ENCODE data around the gene RAP2B. TPM values are rescaled to one million over a fixed set of nuclear protein-coding genes. Genes with fewer than 3 reads are reported as not detected.

The RAP2B gene
- total and polyA plus RNA-seq, 2 of the 13 experiments (the other 11 are each of a cell fraction or from before 2014, with no cell fraction given): 6.4 to 7.1 TPM

DNA sequence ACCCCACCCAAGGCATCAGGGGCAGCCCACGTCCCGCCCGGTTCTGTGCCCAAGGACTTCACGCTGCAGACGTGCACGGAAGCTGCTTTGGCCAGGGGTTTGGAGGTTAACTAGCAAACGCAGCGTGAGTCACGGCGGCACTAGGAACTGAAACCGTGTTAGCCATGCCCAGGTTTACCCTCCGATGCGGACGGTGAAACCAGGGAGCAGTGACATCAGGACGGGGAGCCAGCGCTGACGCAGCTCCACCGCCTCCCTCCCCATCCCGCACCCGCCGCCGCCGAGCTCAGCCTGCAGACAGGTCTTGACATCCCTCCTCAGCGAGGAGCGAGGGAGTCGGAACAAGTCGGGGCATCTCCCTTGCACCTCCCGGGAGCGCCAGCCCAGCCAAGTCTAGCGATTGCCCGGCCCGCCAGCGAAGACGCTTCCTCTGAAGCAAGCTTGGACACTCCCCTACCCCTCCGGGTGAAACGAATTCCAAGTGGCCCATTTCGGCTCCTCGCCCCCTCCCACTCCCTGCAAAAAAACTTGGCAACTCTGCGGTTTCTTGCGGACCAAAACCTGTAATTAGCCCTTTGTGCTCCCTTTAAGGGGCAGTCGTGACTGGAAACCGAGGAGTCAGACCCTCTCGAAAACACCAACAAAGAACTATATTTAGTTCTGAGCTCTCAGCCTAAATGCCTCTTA lies 1.4 kb upstream of the RAP2B start (continued):
- TF ChIP-seq, protein P1, sequence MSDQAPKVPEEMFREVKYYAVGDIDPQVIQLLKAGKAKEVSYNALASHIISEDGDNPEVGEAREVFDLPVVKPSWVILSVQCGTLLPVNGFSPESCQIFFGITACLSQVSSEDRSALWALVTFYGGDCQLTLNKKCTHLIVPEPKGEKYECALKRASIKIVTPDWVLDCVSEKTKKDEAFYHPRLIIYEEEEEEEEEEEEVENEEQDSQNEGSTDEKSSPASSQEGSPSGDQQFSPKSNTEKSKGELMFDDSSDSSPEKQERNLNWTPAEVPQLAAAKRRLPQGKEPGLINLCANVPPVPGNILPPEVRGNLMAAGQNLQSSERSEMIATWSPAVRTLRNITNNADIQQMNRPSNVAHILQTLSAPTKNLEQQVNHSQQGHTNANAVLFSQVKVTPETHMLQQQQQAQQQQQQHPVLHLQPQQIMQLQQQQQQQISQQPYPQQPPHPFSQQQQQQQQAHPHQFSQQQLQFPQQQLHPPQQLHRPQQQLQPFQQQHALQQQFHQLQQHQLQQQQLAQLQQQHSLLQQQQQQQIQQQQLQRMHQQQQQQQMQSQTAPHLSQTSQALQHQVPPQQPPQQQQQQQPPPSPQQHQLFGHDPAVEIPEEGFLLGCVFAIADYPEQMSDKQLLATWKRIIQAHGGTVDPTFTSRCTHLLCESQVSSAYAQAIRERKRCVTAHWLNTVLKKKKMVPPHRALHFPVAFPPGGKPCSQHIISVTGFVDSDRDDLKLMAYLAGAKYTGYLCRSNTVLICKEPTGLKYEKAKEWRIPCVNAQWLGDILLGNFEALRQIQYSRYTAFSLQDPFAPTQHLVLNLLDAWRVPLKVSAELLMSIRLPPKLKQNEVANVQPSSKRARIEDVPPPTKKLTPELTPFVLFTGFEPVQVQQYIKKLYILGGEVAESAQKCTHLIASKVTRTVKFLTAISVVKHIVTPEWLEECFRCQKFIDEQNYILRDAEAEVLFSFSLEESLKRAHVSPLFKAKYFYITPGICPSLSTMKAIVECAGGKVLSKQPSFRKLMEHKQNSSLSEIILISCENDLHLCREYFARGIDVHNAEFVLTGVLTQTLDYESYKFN (CRISPR knock-in tag; conservative IDR thresholded peaks at IDR 0.05): peak; percentile 22; the same call in 1 of the 2 replicates
- TF ChIP-seq ZNF598 (CRISPR knock-in tag; IDR thresholded peaks at IDR 0.05; ENCODE audit: borderline replicate concordance): 0 out of 2 replicates have a peak, but pooled peaks have one; percentile 38
- no peak for TF ChIP-seq FOXO4 (CRISPR knock-in tag; conservative IDR thresholded peaks at IDR 0.05)
- TF ChIP-seq ZNF17 (CRISPR knock-in tag; IDR thresholded peaks at IDR 0.05): no peak
- TF ChIP-seq, protein P2, sequence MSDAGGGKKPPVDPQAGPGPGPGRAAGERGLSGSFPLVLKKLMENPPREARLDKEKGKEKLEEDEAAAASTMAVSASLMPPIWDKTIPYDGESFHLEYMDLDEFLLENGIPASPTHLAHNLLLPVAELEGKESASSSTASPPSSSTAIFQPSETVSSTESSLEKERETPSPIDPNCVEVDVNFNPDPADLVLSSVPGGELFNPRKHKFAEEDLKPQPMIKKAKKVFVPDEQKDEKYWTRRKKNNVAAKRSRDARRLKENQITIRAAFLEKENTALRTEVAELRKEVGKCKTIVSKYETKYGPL (CRISPR knock-in tag; IDR thresholded peaks at IDR 0.05): no peak
